ENCODE data around the gene RARB.
A peak's percentile ranks its signal among the peaks of the same experiment; 100 is the strongest.

RARB gene

GRCh38 chr3:25423780-25424588 is 4.1 kb upstream of the RARB start:
- peak; percentile 41 for DNase-seq

- peak; percentile 46 for DNase-seq
Observed at GRCh38 chr3:25424614-25425013, 3.4 kb upstream of the RARB start.

GRCh38 chr3:25426408-25426807 is 1.7 kb upstream of the RARB start:
- peak; percentile 55 for DNase-seq

- no peak for DNase-seq
Observed at GRCh38 chr3:25427155-25427554, 908 bp upstream of the RARB start.

- DNase-seq, result no peak
Observed at GRCh38 chr3:25427563-25427941, 511 bp upstream of the RARB start.

- DNase-seq, result no peak
Observed at GRCh38 chr3:25428789-25429335, 799 bp downstream of the RARB start.

- DNase-seq, result no peak
Observed at GRCh38 chr3:25429361-25430286, 1.6 kb downstream of the RARB start.

- no peak for DNase-seq
Observed at GRCh38 chr3:25430287-25430934, 2.3 kb downstream of the RARB start.

- no peak for DNase-seq
Observed at GRCh38 chr3:25430935-25431770, 3.1 kb downstream of the RARB start.

GRCh38 chr3:25432176-25432720 is 4.2 kb downstream of the RARB start:
- no peak for DNase-seq

- no peak for DNase-seq
Observed at GRCh38 chr3:25433106-25433505, 5.0 kb downstream of the RARB start.

GRCh38 chr3:25433868-25434267 is 5.8 kb downstream of the RARB start:
- DNase-seq, result no peak

GRCh38 chr3:25437953-25438352 is 9.9 kb downstream of the RARB start:
- no peak for DNase-seq

GRCh38 chr3:25438791-25439555 is 10.9 kb downstream of the RARB start:
- DNase-seq, result no peak

GRCh38 chr3:25441234-25441856 is 13.3 kb downstream of the RARB start:
- no peak for DNase-seq

GRCh38 chr3:25442486-25442885 is 14.4 kb downstream of the RARB start:
- DNase-seq, result no peak

- DNase-seq, result no peak
Observed at GRCh38 chr3:25444273-25444672, 16.2 kb downstream of the RARB start.

- no peak for DNase-seq
Observed at GRCh38 chr3:25445731-25446130, 17.7 kb downstream of the RARB start.

- no peak for DNase-seq
Observed at GRCh38 chr3:25447285-25447684, 19.2 kb downstream of the RARB start.

- no peak for DNase-seq
Observed at GRCh38 chr3:25447925-25448324, 19.9 kb downstream of the RARB start.
